HepG2 (cell line): ENCODE data around the gene RABGAP1. TPM values are rescaled to one million over a fixed set of nuclear protein-coding genes. Genes with fewer than 3 reads are reported as not detected.

ENCODE experiments used
- AFF4 ChIP-seq: sonication (generic); formaldehyde crosslinking; IDR thresholded peaks from 2 replicates; pipeline ENCODE4 v1.4.0; 2020; ENCODE audit warnings: missing genetic modification reagents
- HMG20B ChIP-seq: conservative IDR thresholded peaks from 2 replicates; pipeline ENCODE4 v1.6.1; 2016; ENCODE audit warnings: missing genetic modification reagents, missing compliant biosample characterization
- HNRNPUL1 ChIP-seq: fragments of 200-400 bp; formaldehyde crosslinking; IDR thresholded peaks from 2 replicates; pipeline ENCODE4 v1.6.1; 2017; ENCODE audit warnings: low read depth, mild to moderate bottlenecking, low read length, moderate library complexity
- KDM4B ChIP-seq: sonication (generic); formaldehyde crosslinking; IDR thresholded peaks from 2 replicates; pipeline ENCODE4 v1.4.0; 2020; ENCODE audit warnings: missing genetic modification reagents
- MAFG ChIP-seq: sonication (generic); formaldehyde crosslinking; IDR thresholded peaks from 2 replicates; pipeline ENCODE4 v1.5.1; 2020; ENCODE audit warnings: mild to moderate bottlenecking, missing genetic modification reagents
- MTERF4 ChIP-seq: sonication (generic); formaldehyde crosslinking; IDR thresholded peaks from 2 replicates; pipeline ENCODE4 v1.8.0; 2023; ENCODE audit warnings: mild to moderate bottlenecking, missing genetic modification reagents
- NR2F2 ChIP-seq: IDR thresholded peaks from 2 replicates; pipeline ENCODE4 v1.6.1; 2012; ENCODE audit warnings: low read depth, inconsistent platforms, borderline replicate concordance
- SAFB2 ChIP-seq: sonication (generic); formaldehyde crosslinking; IDR thresholded peaks from 2 replicates; pipeline ENCODE4 v1.5.1; 2020; ENCODE audit warnings: missing genetic modification reagents, low read depth, mild to moderate bottlenecking, borderline replicate concordance
- SCMH1 ChIP-seq: sonication (generic); formaldehyde crosslinking; IDR thresholded peaks from 2 replicates; pipeline ENCODE4 v1.9.0; 2021; ENCODE audit warnings: missing genetic modification reagents, mild to moderate bottlenecking, borderline replicate concordance
- SKI ChIP-seq: fragments of 450-650 bp; IDR thresholded peaks from one replicate; pipeline ENCODE4 v1.6.1; 2018; ENCODE audit warnings: mild to moderate bottlenecking; ENCODE audit not compliant: partially characterized antibody
- TOPORS ChIP-seq: sonication (generic); formaldehyde crosslinking; IDR thresholded peaks from 2 replicates; pipeline ENCODE4 v1.8.0; 2023; ENCODE audit warnings: mild to moderate bottlenecking, missing genetic modification reagents
- ZNF318 ChIP-seq: sonication (generic); formaldehyde crosslinking; IDR thresholded peaks from 2 replicates; pipeline ENCODE4 v1.4.0; 2020; ENCODE audit warnings: mild to moderate bottlenecking, missing genetic modification reagents
- ZNF563 ChIP-seq: sonication (generic); formaldehyde crosslinking; IDR thresholded peaks from 2 replicates; pipeline ENCODE4 v1.8.0; 2022; ENCODE audit warnings: mild to moderate bottlenecking, moderate library complexity, missing genetic modification reagents
- ZNF614 ChIP-seq: IDR thresholded peaks from 2 replicates; pipeline ENCODE4 v1.6.1; 2018; ENCODE audit warnings: missing biosample characterization, missing genetic modification reagents, inconsistent platforms, borderline replicate concordance
- polyA plus RNA-seq, 8 experiments: library from polyadenylated mRNA; depleted of rRNA in 3 of 8; stranded (reverse) in 7 of 8; unstranded in 1 of 8; fragments of >200 nt; fragmentation: Illumina TruSeq in 4 of 8; extraction: Trizol in 4 of 8; gene quantifications; 2 replicates each; pipeline versions ENCODE4 v1.2.1 to v1.2.3, GENCODE V29; 2011 to 2016; ENCODE audit warnings: low read depth in 4 of 8, missing spikeins in 1 of 8, mixed read lengths in 1 of 8; ENCODE audit not compliant: insufficient read depth in 1 of 8
- total RNA-seq, 5 experiments: library from RNA; depleted of rRNA; stranded (reverse); fragments of >200 nt; fragmentation: Illumina TruSeq; extraction: Trizol; gene quantifications; 2 replicates each; pipeline ENCODE4 v1.2.3, GENCODE V29; 2016; ENCODE audit warnings: low read depth in 1 of 5

Gene RABGAP1
- total and polyA plus RNA-seq, 2 of the 13 experiments (the other 11 are each of a cell fraction or from before 2014, with no cell fraction given): 19.1 to 19.3 TPM

- TF ChIP-seq KDM4B (CRISPR knock-in tag) (peak; percentile 49; the same call in 1 of the 2 replicates), NR2F2 (no peak), SKI (no peak), HMG20B (CRISPR knock-in tag) (no peak), ZNF563 (CRISPR knock-in tag) (no peak; the same call in 1 of the 2 replicates), SAFB2 (peak; percentile 87; the same call in 1 of the 2 replicates), AFF4 (CRISPR knock-in tag) (no peak), ZNF318 (CRISPR knock-in tag) (no peak), MTERF4 (CRISPR knock-in tag) (no peak), HNRNPUL1 (no peak), TOPORS (CRISPR knock-in tag) (no peak), SCMH1 (CRISPR knock-in tag) (no peak), ZNF614 (CRISPR knock-in tag) (no peak), MAFG (CRISPR knock-in tag) (no peak)
Measured at GRCh38 chr9:122904823-122905710, 35.8 kb upstream of the RABGAP1 start, which contains the start of gene RC3H2 (continued).
